ENCODE measurements around the gene KRT9.

- TF ChIP-seq CTCF (conservative IDR thresholded peaks at IDR 0.05; ENCODE audit: low read depth, low read length), result no peak
- TF ChIP-seq EZH2 (IDR thresholded peaks at IDR 0.05; ENCODE audit: low read length, unreplicated experiment), result no peak
- TF ChIP-seq EZH2phosphoT487 (IDR thresholded peaks at IDR 0.05; ENCODE audit: borderline replicate concordance, low read length), result no peak
Measured at GRCh38 chr17:41551365-41551764, 20.5 kb downstream of the KRT9 start.
